Osteocyte (in vitro differentiated cells): ENCODE measurements around the gene TSPAN31. TPM values are rescaled to one million over a fixed set of nuclear protein-coding genes. Genes with fewer than 3 reads are reported as not detected.

ENCODE experiments used
- DNase-seq: peaks from one replicate; pipeline ENCODE4 v3.0.0; 2021; ENCODE audit warnings: mixed read lengths; ENCODE audit not compliant: unreplicated experiment; ENCODE audit errors: extremely low spot score
- H3K27ac Mint-ChIP-seq: one replicate; pipeline ENCODE4 v1.8.0; 2021; ENCODE audit warnings: mild to moderate bottlenecking, mixed read lengths; ENCODE audit not compliant: unreplicated experiment
- H3K27me3 Mint-ChIP-seq: one replicate; pipeline ENCODE4 v1.8.0; 2021; ENCODE audit warnings: mixed read lengths; ENCODE audit not compliant: unreplicated experiment
- H3K36me3 Mint-ChIP-seq: one replicate; pipeline ENCODE4 v1.8.0; 2021; ENCODE audit warnings: mixed read lengths; ENCODE audit not compliant: unreplicated experiment
- H3K4me1 Mint-ChIP-seq: one replicate; pipeline ENCODE4 v1.8.0; 2021; ENCODE audit warnings: mixed read lengths; ENCODE audit not compliant: unreplicated experiment
- H3K4me3 Mint-ChIP-seq: one replicate; pipeline ENCODE4 v1.8.0; 2021; ENCODE audit warnings: mild to moderate bottlenecking, moderate library complexity, mixed read lengths; ENCODE audit not compliant: unreplicated experiment
- H3K9me3 Mint-ChIP-seq: one replicate; pipeline ENCODE4 v1.8.0; 2021; ENCODE audit warnings: mixed read lengths; ENCODE audit not compliant: unreplicated experiment
- CTCF ChIP-seq: fragments of 200-600 bp; sonication (generic); IDR thresholded peaks from 2 replicates; pipeline ENCODE4 v1.5.0; 2021; ENCODE audit warnings: antibody characterized with exemption, mild to moderate bottlenecking, moderate library complexity
- microRNA-seq: library from miRNA; unstranded; fragments of <30 nt; microRNA quantifications from one replicate; pipeline ENCODE4 v1.1.0, GENCODE V29; 2020; ENCODE audit not compliant: unreplicated experiment
- total RNA-seq: library from RNA; stranded (reverse); gene quantifications from 2 replicates; pipeline ENCODE4 v1.2.1, GENCODE V29; 2021

Gene TSPAN31
- total RNA-seq, 1 donor from 2014 or later, result 36.2 TPM

DNA sequence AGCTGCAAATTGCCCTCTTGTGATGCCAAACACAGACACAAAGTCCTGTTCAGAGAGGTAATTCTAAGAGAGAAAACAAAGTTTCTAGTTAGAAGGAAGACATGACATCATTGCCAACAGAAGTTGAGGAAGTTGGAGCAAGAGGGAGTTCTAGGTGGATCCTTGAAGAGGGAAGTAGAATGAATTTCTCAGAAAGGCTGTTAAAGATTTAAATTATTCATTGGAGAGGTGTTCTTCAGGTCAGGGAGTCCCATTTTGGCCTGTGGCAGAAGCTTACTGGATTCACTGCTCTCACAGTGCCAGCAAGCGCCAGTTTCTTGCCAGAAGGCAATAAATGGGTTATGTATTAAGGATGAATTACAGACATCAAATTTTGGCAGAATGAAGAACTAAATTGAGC lies 53.1 kb downstream of the TSPAN31 start:
- H3K9me3 Mint-ChIP-seq, result no peaks in the 10 kb centered on the region

More for the DNA sequence above, 53.1 kb downstream of the TSPAN31 start:
- Mint-ChIP-seq H3K4me3 (no peak overlapping the region), H3K27me3 (no peaks in the 10 kb centered on the region), H3K4me1 (no peaks in the 10 kb centered on the region), H3K36me3 (peaks cover 49% of the 10 kb centered on the region), H3K27ac (no peak overlapping the region)
- no peak for TF ChIP-seq CTCF
- no peak for DNase-seq

Small RNA genes lying within 50 kb of the gene (microRNA-seq; reads per million reads assigned to microRNA genes)
- gene MIR6759, result not detected

Other genes with a start within 250 kb of the TSPAN31 start
- gene DDIT3, start 224.5 kb upstream of the TSPAN31 start, total RNA-seq, result 89.9 and 95.7 TPM in 2 replicates
- gene MBD6, start 222.2 kb upstream of the TSPAN31 start, total RNA-seq, result 104 and 105 TPM in 2 replicates
- 149 and 155 TPM in 2 replicates for gene DCTN2, start 197.8 kb upstream of the TSPAN31 start, total RNA-seq
- 0.43 and 0.73 TPM in 2 replicates for gene KIF5A, start 195.0 kb upstream of the TSPAN31 start, total RNA-seq
- 30.4 and 34.9 TPM in 2 replicates for gene PIP4K2C, start 153.8 kb upstream of the TSPAN31 start, total RNA-seq
- gene DTX3, start 140.2 kb upstream of the TSPAN31 start, total RNA-seq, result 26.5 and 29.9 TPM in 2 replicates
- 25.8 and 27.6 TPM in 2 replicates for gene ARHGEF25, start 133.6 kb upstream of the TSPAN31 start, total RNA-seq
- 5.6 and 6.9 TPM in 2 replicates for gene B4GALNT1, start 111.8 kb upstream of the TSPAN31 start, total RNA-seq
- 338 and 363 TPM in 2 replicates for gene OS9, start 50.9 kb upstream of the TSPAN31 start, total RNA-seq
- gene AGAP2, start 6.3 kb upstream of the TSPAN31 start, total RNA-seq, result 2.4 and 2.6 TPM in 2 replicates
- 137 and 142 TPM in 2 replicates for gene CDK4, start 7.3 kb downstream of the TSPAN31 start, total RNA-seq
- 19.2 and 21.1 TPM in 2 replicates for gene MARCHF9, start 10.1 kb downstream of the TSPAN31 start, total RNA-seq
- 1.7 and 2.3 TPM in 2 replicates for gene CYP27B1, start 22.0 kb downstream of the TSPAN31 start, total RNA-seq
- gene METTL1, start 27.1 kb downstream of the TSPAN31 start, total RNA-seq, result 22.3 and 23.9 TPM in 2 replicates
- gene EEF1AKMT3, start 27.6 kb downstream of the TSPAN31 start, total RNA-seq, result 9.8 and 11.8 TPM in 2 replicates
- 23.6 and 28.5 TPM in 2 replicates for gene TSFM, start 37.7 kb downstream of the TSPAN31 start, total RNA-seq
- 4.7 and 6.0 TPM in 2 replicates for gene AVIL, start 73.7 kb downstream of the TSPAN31 start, total RNA-seq
- 171 and 179 TPM in 2 replicates for gene CTDSP2, start 101.7 kb downstream of the TSPAN31 start, total RNA-seq
- 2.6 and 3.2 TPM in 2 replicates for gene ATP23, start 196.5 kb downstream of the TSPAN31 start, total RNA-seq